ENCODE measurements around the gene OR52L1. TPM values are rescaled to one million over a fixed set of nuclear protein-coding genes. Genes with fewer than 3 reads are reported as not detected.
"Not testable (repeated sequence)": the region's sequence is repeated elsewhere in the genome, so short reads cannot be mapped to it uniquely, and the experiment has no call there.

OR52L1 gene
- total RNA-seq, 2 experiments from 2014 or later, result not detected

GRCh38 chr11:5992150-5992549 is 5.4 kb upstream of the OR52L1 start:
- no peak overlapping the region for H3K4me3 Mint-ChIP-seq
- no peaks in the 10 kb centered on the region for H3K36me3 Mint-ChIP-seq (ENCODE audit: low read depth)
- peaks cover 4% of the 10 kb centered on the region for H3K27me3 Mint-ChIP-seq (ENCODE audit: low read depth)
- no peak overlapping the region for H3K27ac Mint-ChIP-seq
- no peaks in the 10 kb centered on the region for H3K9me3 Mint-ChIP-seq
- H3K4me1 Mint-ChIP-seq (ENCODE audit: low read depth), result no peaks in the 10 kb centered on the region
- no peak for DNase-seq
- CTCF ChIA-PET, result interaction anchor here (0.9 kb wide), 1 partner anchor 48 kb away, joined by 3 read pairs; no protein-coding TSS in a partner anchor
- intact Hi-C loops (cut with micrococcal nuclease), result no loop called here

- intact Hi-C loops (cut with micrococcal nuclease), result no loop called here
- H3K36me3 Mint-ChIP-seq (ENCODE audit: low read depth), result no peaks in the 10 kb centered on the region
- no peak overlapping the region for H3K27ac Mint-ChIP-seq
- H3K9me3 Mint-ChIP-seq, result no peaks in the 10 kb centered on the region
- CTCF ChIA-PET, result no interaction called here
- H3K27me3 Mint-ChIP-seq (ENCODE audit: low read depth), result peaks cover 6% of the 10 kb centered on the region
- no peak overlapping the region for H3K4me3 Mint-ChIP-seq
- H3K4me1 Mint-ChIP-seq (ENCODE audit: low read depth), result no peaks in the 10 kb centered on the region
- no peak for DNase-seq
Measured at GRCh38 chr11:5989203-5989602, 2.4 kb upstream of the OR52L1 start.

GRCh38 chr11:5983443-5983842 is 3.3 kb downstream of the OR52L1 start:
- H3K27me3 Mint-ChIP-seq (ENCODE audit: low read depth), result peaks cover 10% of the 10 kb centered on the region
- peaks cover 3% of the 10 kb centered on the region for H3K9me3 Mint-ChIP-seq
- no peak overlapping the region for H3K27ac Mint-ChIP-seq
- no peaks in the 10 kb centered on the region for H3K4me1 Mint-ChIP-seq (ENCODE audit: low read depth)
- H3K4me3 Mint-ChIP-seq, result no peak overlapping the region
- intact Hi-C loops (cut with micrococcal nuclease), result no loop called here
- H3K36me3 Mint-ChIP-seq (ENCODE audit: low read depth), result no peaks in the 10 kb centered on the region
- CTCF ChIA-PET, result interaction anchor here (0.6 kb wide), 1 partner anchor 177 kb away, joined by 4 read pairs; no protein-coding TSS in a partner anchor
- DNase-seq, result no peak

GRCh38 chr11:5973530-5973929 is 13.3 kb downstream of the OR52L1 start:
- CTCF ChIA-PET, result no interaction called here
- Mint-ChIP-seq H3K27me3 (ENCODE audit: low read depth) (no peaks in the 10 kb centered on the region), H3K27ac (no peak overlapping the region), H3K4me3 (no peak overlapping the region), H3K9me3 (peaks cover 2% of the 10 kb centered on the region), H3K4me1 (ENCODE audit: low read depth) (no peaks in the 10 kb centered on the region), H3K36me3 (ENCODE audit: low read depth) (no peaks in the 10 kb centered on the region)
- DNase-seq, result no peak
- intact Hi-C loops (cut with micrococcal nuclease), result no loop called here

- Mint-ChIP-seq H3K36me3 (ENCODE audit: low read depth) (no peaks in the 10 kb centered on the region), H3K27ac (no peak within 1 kb of the TSS), H3K27me3 (ENCODE audit: low read depth) (peaks cover 11% of the 10 kb centered on the region), H3K4me3 (no peak within 1 kb of the TSS), H3K9me3 (peaks cover 7% of the 10 kb centered on the region), H3K4me1 (ENCODE audit: low read depth) (no peaks in the 10 kb centered on the region)
- CTCF ChIA-PET, result no interaction called here
- intact Hi-C loops (cut with micrococcal nuclease), result no loop called here
- no peak for DNase-seq
Measured at GRCh38 chr11:5968394-5968793, 18.4 kb downstream of the OR52L1 start, which contains the start of gene OR56A5. TSS of gene OR56A5 (minus strand) at chr11:5968494. CDS start at chr11:5968494, 0 bp downstream.

- no peaks in the 10 kb centered on the region for H3K36me3 Mint-ChIP-seq (ENCODE audit: low read depth)
- CTCF ChIA-PET, result no interaction called here
- peaks cover 13% of the 10 kb centered on the region for H3K9me3 Mint-ChIP-seq
- no peaks in the 10 kb centered on the region for H3K4me1 Mint-ChIP-seq (ENCODE audit: low read depth)
- intact Hi-C loops (cut with micrococcal nuclease), result no loop called here
- H3K27me3 Mint-ChIP-seq (ENCODE audit: low read depth), result peaks cover 11% of the 10 kb centered on the region
- H3K27ac Mint-ChIP-seq, result no peak overlapping the region
- DNase-seq, result no peak
- no peak overlapping the region for H3K4me3 Mint-ChIP-seq
Measured at GRCh38 chr11:5967708-5968107, 19.1 kb downstream of the OR52L1 start.

- Mint-ChIP-seq H3K9me3 (peaks cover 17% of the 10 kb centered on the region), H3K27me3 (ENCODE audit: low read depth) (peaks cover 11% of the 10 kb centered on the region), H3K27ac (no peak overlapping the region), H3K4me1 (ENCODE audit: low read depth) (no peaks in the 10 kb centered on the region), H3K4me3 (no peak overlapping the region), H3K36me3 (ENCODE audit: low read depth) (no peaks in the 10 kb centered on the region)
- CTCF ChIA-PET, result interaction anchor here (0.6 kb wide), 1 partner anchor 613 kb away, joined by 3 read pairs; no protein-coding TSS in a partner anchor
- DNase-seq, result no peak
- intact Hi-C loops (cut with micrococcal nuclease), result no loop called here
Measured at GRCh38 chr11:5966958-5967357, 19.8 kb downstream of the OR52L1 start.

GRCh38 chr11:5960704-5961320 is 26.0 kb downstream of the OR52L1 start:
- H3K4me1 Mint-ChIP-seq (ENCODE audit: low read depth); DNase-seq; H3K27me3 Mint-ChIP-seq (ENCODE audit: low read depth); intact Hi-C loops (cut with micrococcal nuclease); H3K4me3 Mint-ChIP-seq; H3K27ac Mint-ChIP-seq; CTCF ChIA-PET; H3K36me3 Mint-ChIP-seq (ENCODE audit: low read depth): not testable (repeated sequence)
- H3K9me3 Mint-ChIP-seq, result peaks cover 22% of the 10 kb centered on the region

- H3K4me1 Mint-ChIP-seq (ENCODE audit: low read depth), result no peaks in the 10 kb centered on the region
- no peaks in the 10 kb centered on the region for H3K9me3 Mint-ChIP-seq
- no peak overlapping the region for H3K4me3 Mint-ChIP-seq
- peaks cover 5% of the 10 kb centered on the region for H3K27me3 Mint-ChIP-seq (ENCODE audit: low read depth)
- H3K27ac Mint-ChIP-seq, result no peak overlapping the region
- no peak for DNase-seq
- CTCF ChIA-PET, result interaction anchor here (1.4 kb wide), 1 partner anchor 296 kb away, joined by 3 read pairs; no protein-coding TSS in a partner anchor
- H3K36me3 Mint-ChIP-seq (ENCODE audit: low read depth), result no peaks in the 10 kb centered on the region
- intact Hi-C loops (cut with micrococcal nuclease), result no loop called here
Measured at GRCh38 chr11:5955586-5955985, 31.2 kb downstream of the OR52L1 start.

- intact Hi-C loops (cut with micrococcal nuclease), result no loop called here
- CTCF ChIA-PET, result interaction anchor here (0.5 kb wide), 1 partner anchor 24 kb away, joined by 3 read pairs; no protein-coding TSS in a partner anchor
- Mint-ChIP-seq H3K4me1 (ENCODE audit: low read depth) (no peaks in the 10 kb centered on the region), H3K9me3 (no peaks in the 10 kb centered on the region), H3K4me3 (no peak within 1 kb of the TSS), H3K36me3 (ENCODE audit: low read depth) (no peaks in the 10 kb centered on the region), H3K27me3 (ENCODE audit: low read depth) (peaks cover 7% of the 10 kb centered on the region), H3K27ac (no peak within 1 kb of the TSS)
- DNase-seq, result no peak
Measured at GRCh38 chr11:5941951-5942350, 44.8 kb downstream of the OR52L1 start, which contains the start of gene OR56A3. TSS of gene OR56A3 (plus strand) at chr11:5942251. CDS start at chr11:5947347, 5,096 bp downstream.

- no peaks in the 10 kb centered on the region for H3K9me3 Mint-ChIP-seq
- H3K36me3 Mint-ChIP-seq (ENCODE audit: low read depth), result no peaks in the 10 kb centered on the region
- no peaks in the 10 kb centered on the region for H3K4me1 Mint-ChIP-seq (ENCODE audit: low read depth)
- intact Hi-C loops (cut with micrococcal nuclease), result no loop called here
- H3K27ac Mint-ChIP-seq, result no peak overlapping the region
- CTCF ChIA-PET, result no interaction called here
- H3K4me3 Mint-ChIP-seq, result no peak overlapping the region
- peaks cover 7% of the 10 kb centered on the region for H3K27me3 Mint-ChIP-seq (ENCODE audit: low read depth)
- no peak for DNase-seq
Measured at GRCh38 chr11:5940748-5941147, 46.0 kb downstream of the OR52L1 start.

- no peak overlapping the region for H3K27ac Mint-ChIP-seq
- no peaks in the 10 kb centered on the region for H3K9me3 Mint-ChIP-seq
- peaks cover 2% of the 10 kb centered on the region for H3K27me3 Mint-ChIP-seq (ENCODE audit: low read depth)
- CTCF ChIA-PET, result no interaction called here
- H3K4me1 Mint-ChIP-seq (ENCODE audit: low read depth), result no peaks in the 10 kb centered on the region
- DNase-seq, result no peak
- H3K36me3 Mint-ChIP-seq (ENCODE audit: low read depth), result no peaks in the 10 kb centered on the region
- H3K4me3 Mint-ChIP-seq, result no peak overlapping the region
- intact Hi-C loops (cut with micrococcal nuclease), result no loop called here
Measured at GRCh38 chr11:5938603-5938965, 48.2 kb downstream of the OR52L1 start.

GRCh38 chr11:5937868-5938602 is 48.8 kb downstream of the OR52L1 start:
- H3K36me3 Mint-ChIP-seq (ENCODE audit: low read depth), result no peaks in the 10 kb centered on the region
- no peak overlapping the region for H3K27ac Mint-ChIP-seq

More at GRCh38 chr11:5937868-5938602, 48.8 kb downstream of the OR52L1 start:
- Mint-ChIP-seq H3K27me3 (ENCODE audit: low read depth) (peaks cover 2% of the 10 kb centered on the region), H3K4me3 (no peak overlapping the region), H3K4me1 (ENCODE audit: low read depth) (no peaks in the 10 kb centered on the region), H3K9me3 (no peaks in the 10 kb centered on the region)
- CTCF ChIA-PET, result no interaction called here
- no peak for DNase-seq
- intact Hi-C loops (cut with micrococcal nuclease), result no loop called here

Data from activated naive CD4-positive, alpha-beta T cell treated with anti-CD3 and anti-CD28 coated beads for 36 hours (primary cell).